ENCODE results near the gene PROX2. TPM values are rescaled to one million over a fixed set of nuclear protein-coding genes. Genes with fewer than 3 reads are reported as not detected.

PROX2 gene
- total and polyA plus RNA-seq, 9 of the 15 experiments (the other 6 are each of a cell fraction or from before 2014, with no cell fraction given), result not detected

DNA sequence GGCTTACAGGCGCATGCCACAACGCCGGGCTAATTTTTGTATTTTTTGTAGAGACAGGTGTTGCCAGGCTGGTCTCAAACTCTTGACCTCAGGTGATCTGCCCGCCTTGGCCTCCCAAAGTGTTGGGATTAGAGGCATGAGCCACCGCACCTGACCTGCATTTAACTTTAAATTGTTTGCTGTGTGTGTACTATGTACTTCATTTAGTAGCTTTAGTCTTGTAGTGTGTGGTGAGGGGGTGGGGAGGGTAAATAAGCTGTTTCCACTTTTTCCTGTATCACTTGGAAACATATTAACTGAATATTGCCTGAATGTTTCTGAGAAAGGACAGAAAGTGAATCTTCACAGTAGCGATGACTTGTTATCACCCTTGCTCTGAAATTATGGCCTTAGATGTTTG, 14.3 kb upstream of the PROX2 start:
- Histone ChIP-seq H3K9me1 (ENCODE audit: control insufficient read depth, insufficient read depth, low read length) (no peaks in the 10 kb centered on the region), H3K79me2 (ENCODE audit: control insufficient read depth, insufficient read depth, low read length) (peaks cover 28% of the 10 kb centered on the region), H3K9me3 (replicated peaks; ENCODE audit: control insufficient read depth, insufficient read depth, low read depth, low read length) (no peaks in the 10 kb centered on the region), H3K4me1 (replicated peaks in 1 of 2; ENCODE audit: control insufficient read depth in 2 of 2, insufficient read depth in 2 of 2, low read length in 2 of 2) (peaks cover 11 to 15% of the 10 kb centered on the region in 2 experiments), H3K27ac (ENCODE audit: extremely low read depth, low read depth, low read length) (no peak overlapping the region), H3K9ac (ENCODE audit: insufficient read depth in 1 of 2, low read depth in 2 of 2, low read length in 2 of 2) (no peak overlapping the region), H2AFZ (ENCODE audit: low read depth, low read length) (no peak overlapping the region), H3K4me2 (ENCODE audit: insufficient read depth, low read length) (no peak overlapping the region), H3K4me3 (no peak overlapping the region), H3K36me3 (ENCODE audit: control insufficient read depth, insufficient read depth, low read length) (peaks cover 77% of the 10 kb centered on the region), H3K27me3 (ENCODE audit: control insufficient read depth in 2 of 2, insufficient read depth in 2 of 2, low read length in 2 of 2) (no peaks in the 10 kb centered on the region), H4K20me1 (replicated peaks; ENCODE audit: control insufficient read depth, insufficient read depth, low read length) (peaks cover 20% of the 10 kb centered on the region)
- ChIA-PET POLR2A (no interaction called here), CTCF (ENCODE audit: low intra/inter-chr PET ratio) (no interaction called here)
- 92% methylated on average over 6 of the region's 6 CpGs for WGBS (ENCODE audit: insufficient coverage, low coverage, missing lambda C conversion rate)
- DNase-seq (ENCODE audit: extremely low read depth in 1 of 4, low spot score in 3 of 4) (no peak), FAIRE-seq (no peak), ATAC-seq (no peak)
- TF ChIP-seq, protein P1, sequence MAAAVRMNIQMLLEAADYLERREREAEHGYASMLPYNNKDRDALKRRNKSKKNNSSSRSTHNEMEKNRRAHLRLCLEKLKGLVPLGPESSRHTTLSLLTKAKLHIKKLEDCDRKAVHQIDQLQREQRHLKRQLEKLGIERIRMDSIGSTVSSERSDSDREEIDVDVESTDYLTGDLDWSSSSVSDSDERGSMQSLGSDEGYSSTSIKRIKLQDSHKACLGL (CRISPR knock-in tag; IDR thresholded peaks at IDR 0.05; ENCODE audit: borderline replicate concordance, poor library complexity, severe bottlenecking), result no peak
- TF ChIP-seq CCNT2 (IDR thresholded peaks at IDR 0.05; ENCODE audit: borderline replicate concordance, extremely low read depth, insufficient read length, low read depth, low read length), result no peak
- TF ChIP-seq KLF1 (tag; IDR thresholded peaks at IDR 0.05), result no peak
- TF ChIP-seq TSC22D4 (tag; IDR thresholded peaks at IDR 0.05), result no peak
- TF ChIP-seq KAT8 (IDR thresholded peaks at IDR 0.05; ENCODE audit: low read depth), result no peak
- TF ChIP-seq, protein P2, sequence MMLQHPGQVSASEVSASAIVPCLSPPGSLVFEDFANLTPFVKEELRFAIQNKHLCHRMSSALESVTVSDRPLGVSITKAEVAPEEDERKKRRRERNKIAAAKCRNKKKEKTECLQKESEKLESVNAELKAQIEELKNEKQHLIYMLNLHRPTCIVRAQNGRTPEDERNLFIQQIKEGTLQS (IDR thresholded peaks at IDR 0.05), result no peak
- TF ChIP-seq, protein P2 (CRISPR knock-in tag; conservative IDR thresholded peaks at IDR 0.05), result no peak
- TF ChIP-seq DNMT1 (IDR thresholded peaks at IDR 0.05), result no peak
- no TSS peak for BruUV-seq (replicated peaks)
- intact Hi-C loops (cut with micrococcal nuclease), result no loop called here
- in situ Hi-C loops (cut with MboI), result no loop called here
